Esophagus muscularis mucosa (tissue), 3 donors: ENCODE results near the gene ATP13A2.
"Not testable (repeated sequence)": the region's sequence is repeated elsewhere in the genome, so short reads cannot be mapped to it uniquely, and the experiment has no call there.

Experiments
- EP300 ChIP-seq: sonication (generic); formaldehyde crosslinking; IDR thresholded peaks from one replicate; pipeline ENCODE4 v1.6.1; 2017; ENCODE audit warnings: antibody characterized with exemption
- TF ChIP-seq, protein P1 (sequence below), 3 experiments: fragments of 200-600 bp in 2 of 3; fragments of 450-650 bp in 1 of 3; sonication (generic) in 2 of 3; IDR thresholded peaks; one replicate each; pipeline ENCODE4 v1.5.1; 2017 to 2019; ENCODE audit warnings: antibody characterized with exemption in 3 of 3, mild to moderate bottlenecking in 2 of 3, moderate library complexity in 1 of 3

DNA sequence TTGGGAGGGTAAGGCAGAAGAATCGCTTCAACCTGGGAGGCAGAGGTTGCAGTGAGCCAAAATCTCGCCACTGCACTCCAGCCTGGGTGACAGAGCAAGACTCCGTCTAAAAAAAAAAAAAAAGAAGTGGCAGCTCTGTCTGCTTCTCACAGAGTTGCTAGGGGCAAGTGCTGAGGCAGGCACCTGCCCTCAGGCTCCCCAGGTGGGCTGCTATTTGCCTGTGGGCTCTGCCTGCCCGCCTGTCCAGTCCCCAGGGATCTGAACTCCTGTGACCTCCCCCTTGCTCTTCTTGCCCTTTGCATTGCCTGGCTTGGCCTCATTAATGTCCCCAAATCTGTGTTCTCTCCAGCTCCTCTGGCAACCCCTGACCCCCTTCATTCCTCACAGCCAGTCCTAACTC lies 59.4 kb downstream of the ATP13A2 start:
- TF ChIP-seq, protein P1, sequence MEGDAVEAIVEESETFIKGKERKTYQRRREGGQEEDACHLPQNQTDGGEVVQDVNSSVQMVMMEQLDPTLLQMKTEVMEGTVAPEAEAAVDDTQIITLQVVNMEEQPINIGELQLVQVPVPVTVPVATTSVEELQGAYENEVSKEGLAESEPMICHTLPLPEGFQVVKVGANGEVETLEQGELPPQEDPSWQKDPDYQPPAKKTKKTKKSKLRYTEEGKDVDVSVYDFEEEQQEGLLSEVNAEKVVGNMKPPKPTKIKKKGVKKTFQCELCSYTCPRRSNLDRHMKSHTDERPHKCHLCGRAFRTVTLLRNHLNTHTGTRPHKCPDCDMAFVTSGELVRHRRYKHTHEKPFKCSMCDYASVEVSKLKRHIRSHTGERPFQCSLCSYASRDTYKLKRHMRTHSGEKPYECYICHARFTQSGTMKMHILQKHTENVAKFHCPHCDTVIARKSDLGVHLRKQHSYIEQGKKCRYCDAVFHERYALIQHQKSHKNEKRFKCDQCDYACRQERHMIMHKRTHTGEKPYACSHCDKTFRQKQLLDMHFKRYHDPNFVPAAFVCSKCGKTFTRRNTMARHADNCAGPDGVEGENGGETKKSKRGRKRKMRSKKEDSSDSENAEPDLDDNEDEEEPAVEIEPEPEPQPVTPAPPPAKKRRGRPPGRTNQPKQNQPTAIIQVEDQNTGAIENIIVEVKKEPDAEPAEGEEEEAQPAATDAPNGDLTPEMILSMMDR (IDR thresholded peaks at IDR 0.05) = not testable (repeated sequence)
- not testable (repeated sequence) for TF ChIP-seq EP300
